Right renal cortex interstitium (tissue), 3 donors: ENCODE measurements around the gene TRPV4. TPM values are rescaled to one million over a fixed set of nuclear protein-coding genes. Genes with fewer than 3 reads are reported as not detected.

Experiments
- DNase-seq, 3 donors: peaks; one replicate each; pipeline ENCODE4 v3.0.0-alpha.2; 2013; ENCODE audit warnings: low read depth in 3 of 3, low spot score in 2 of 3
- polyA plus RNA-seq, 3 donors: library from polyadenylated mRNA; unstranded; fragments of 120-200 nt; gene quantifications; one replicate each; pipeline ENCODE4 v1.2.1, GENCODE V29; 2013; ENCODE audit not compliant: insufficient read length in 3 of 3

The TRPV4 gene
- polyA plus RNA-seq, 3 donors: 11.2 to 14.3 (median 12.8) TPM

DNA sequence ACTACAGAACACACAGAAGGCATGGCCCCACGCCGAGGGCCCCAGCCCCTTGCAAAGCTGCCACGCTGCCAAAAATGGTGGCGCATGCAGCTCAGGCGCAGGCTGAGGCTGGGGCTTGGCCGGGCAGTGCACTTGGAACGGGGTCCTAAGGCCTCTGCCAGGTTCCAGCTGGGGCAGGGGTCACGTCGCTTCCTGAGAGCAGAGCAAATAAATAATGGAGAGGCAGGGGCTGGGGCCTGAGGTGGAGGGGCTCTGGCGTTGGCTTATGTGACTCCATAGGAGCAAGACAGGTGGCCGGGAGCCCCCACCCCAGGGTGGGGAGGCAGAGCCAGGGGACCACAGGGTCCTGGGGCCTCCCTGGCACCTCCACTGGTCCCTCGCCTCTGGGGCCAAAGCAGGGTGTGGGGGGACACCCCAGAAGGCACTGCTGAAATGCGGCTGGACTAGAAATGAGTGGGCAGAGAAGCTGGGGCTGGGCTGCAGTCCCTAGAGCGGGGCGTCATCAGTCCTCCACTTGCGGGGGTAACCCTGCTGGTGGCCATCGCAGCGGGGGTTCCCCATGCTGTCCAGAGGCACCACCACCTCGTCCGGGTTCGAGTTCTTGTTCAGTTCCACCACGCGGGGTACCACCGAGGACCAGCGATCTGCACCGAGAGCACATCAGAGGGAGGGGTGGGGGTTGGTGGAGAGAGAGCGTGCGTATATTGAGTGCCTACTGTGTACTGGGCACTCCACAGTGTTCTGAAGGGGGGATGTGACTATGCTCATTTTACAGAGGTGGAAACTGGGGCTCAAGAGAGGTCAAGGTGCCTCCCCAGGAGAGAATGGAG lies 49.8 kb downstream of the TRPV4 start:
- no peak for DNase-seq

- DNase-seq: no peak
Observed at GRCh38 chr12:109782326-109782703, 50.9 kb downstream of the TRPV4 start.

DNA sequence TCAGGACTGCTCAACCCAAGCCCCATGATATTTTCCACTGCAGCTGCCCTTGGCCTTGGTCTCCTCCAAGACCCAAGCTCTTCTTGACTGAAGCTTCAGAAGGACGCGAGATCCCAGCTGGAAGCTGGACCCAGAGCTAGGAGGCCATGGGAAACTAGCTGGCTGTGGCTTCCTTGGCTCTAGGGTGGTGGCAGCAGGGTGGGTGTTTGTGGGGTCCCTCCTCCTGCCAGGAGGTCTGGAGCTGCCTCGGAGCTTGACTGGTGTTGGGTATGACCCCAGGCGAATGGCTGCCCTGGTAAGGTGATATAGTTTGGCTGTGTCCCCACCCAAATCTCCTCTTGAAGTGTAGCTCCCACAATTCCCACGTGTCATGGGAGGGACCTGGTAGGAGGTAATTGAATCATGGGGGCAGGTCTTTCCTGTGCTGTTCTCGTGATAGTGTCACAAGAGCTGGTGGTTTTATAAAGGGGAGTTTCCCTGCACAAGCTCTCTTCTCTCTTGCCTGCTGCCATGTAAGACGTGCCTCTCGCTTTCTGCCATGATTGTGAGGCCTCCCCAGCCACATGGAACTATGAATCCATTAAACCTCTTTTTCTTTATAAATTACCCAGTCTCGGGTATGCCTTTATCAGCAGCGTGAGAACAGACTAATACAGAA lies 51.4 kb downstream of the TRPV4 start:
- DNase-seq: no peak

- no peak for DNase-seq
Observed at GRCh38 chr12:109779382-109779781, 53.8 kb downstream of the TRPV4 start.

DNA sequence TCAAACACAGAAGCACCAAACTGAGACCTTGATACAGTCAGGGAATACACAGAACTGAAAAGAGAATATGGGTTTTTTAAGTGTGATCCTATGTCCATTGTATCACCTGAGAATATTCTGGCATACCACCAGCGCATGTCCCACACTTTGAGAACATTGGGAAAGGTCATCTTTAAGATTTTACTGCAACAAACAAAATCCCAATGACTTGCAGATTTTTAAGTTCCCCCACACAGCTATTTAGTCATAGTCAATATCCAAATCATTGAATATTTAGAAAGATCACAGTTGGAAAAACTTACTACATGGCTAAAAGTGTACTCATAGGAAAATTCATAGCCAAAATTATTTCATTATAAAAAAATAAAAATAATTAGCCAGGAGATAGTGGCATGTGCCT lies 54.5 kb downstream of the TRPV4 start:
- DNase-seq: no peak

DNA sequence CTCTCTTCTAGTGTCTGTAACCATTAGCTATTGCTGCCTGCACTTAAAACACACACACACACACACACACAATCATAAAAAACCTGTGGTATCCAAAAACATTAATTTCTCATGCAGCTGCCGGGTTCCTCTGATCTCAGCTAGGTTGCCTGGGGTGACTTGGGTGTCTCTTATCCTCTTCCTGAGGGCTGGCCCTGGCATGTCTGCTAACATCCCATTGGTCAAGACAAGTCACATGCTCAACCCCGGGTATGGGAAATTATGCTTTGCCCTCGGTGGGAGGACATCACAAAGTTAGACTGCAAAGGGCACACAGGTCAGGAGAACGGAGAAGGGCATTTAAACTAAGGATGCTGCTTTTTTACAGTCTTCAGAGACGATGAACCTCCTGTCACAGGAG lies 55.7 kb downstream of the TRPV4 start:
- no peak for DNase-seq

DNA sequence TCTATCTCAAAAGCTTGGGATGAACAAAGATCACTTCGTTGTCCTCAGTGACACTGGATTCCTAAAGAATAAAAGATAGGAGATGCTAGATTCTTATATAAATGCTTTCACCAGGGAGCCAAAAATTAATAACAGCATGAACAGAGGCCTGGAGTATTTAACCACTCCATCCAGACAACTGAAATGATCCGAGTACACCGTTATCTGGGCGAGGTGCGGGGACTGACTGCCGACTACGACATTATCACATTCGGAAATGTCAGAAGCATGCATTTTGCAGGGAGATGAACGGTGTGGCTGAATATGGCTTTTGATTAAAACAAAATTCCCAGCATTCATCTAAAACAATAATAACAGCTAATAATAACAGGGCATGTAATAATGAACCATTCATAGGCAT lies 56.6 kb downstream of the TRPV4 start:
- no peak for DNase-seq

DNA sequence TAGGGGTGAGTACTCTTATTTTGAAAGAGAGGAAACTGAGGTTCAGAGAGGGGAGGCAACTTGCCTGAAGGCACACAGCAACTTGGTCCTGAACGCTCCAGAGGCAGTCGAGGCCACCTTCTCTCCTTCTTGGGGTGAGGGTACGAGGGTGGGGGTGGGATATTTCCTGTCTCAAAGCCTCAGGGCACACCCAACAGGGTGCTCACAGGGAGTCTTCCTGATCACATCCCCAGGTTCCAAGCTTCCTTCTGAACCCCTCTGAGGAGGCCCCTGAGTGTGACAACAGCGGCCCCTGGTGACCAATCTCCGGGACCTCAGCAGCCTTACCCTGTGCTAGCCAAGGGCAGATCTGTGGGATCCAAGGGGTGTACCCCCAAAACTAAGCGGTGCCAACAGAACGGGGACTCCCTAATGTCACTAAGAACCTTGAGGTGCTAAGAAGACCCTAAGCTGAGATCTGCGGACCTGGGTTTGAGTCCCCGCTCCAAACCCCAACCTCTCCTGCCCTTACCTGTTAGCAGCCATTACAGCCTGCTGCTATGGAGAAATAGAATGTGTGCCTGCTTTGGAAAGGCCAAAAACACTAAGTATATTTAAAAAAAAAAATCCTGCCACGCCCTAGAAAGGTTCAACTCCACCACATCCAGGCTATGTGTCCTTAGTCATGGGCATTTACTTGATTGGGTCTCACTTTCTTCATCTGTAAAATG lies 57.9 kb downstream of the TRPV4 start:
- DNase-seq: peak; percentile 31 to 64 (median 45)

GRCh38 chr12:109773384-109774011 lies 59.7 kb downstream of the TRPV4 start:
- no peak for DNase-seq

GRCh38 chr12:109772622-109773321 lies 60.4 kb downstream of the TRPV4 start:
- DNase-seq: no peak

- DNase-seq: no peak
Observed at GRCh38 chr12:109771746-109772621, 61.2 kb downstream of the TRPV4 start.

- no peak for DNase-seq
Observed at GRCh38 chr12:109770861-109771670, 62.1 kb downstream of the TRPV4 start.

DNA sequence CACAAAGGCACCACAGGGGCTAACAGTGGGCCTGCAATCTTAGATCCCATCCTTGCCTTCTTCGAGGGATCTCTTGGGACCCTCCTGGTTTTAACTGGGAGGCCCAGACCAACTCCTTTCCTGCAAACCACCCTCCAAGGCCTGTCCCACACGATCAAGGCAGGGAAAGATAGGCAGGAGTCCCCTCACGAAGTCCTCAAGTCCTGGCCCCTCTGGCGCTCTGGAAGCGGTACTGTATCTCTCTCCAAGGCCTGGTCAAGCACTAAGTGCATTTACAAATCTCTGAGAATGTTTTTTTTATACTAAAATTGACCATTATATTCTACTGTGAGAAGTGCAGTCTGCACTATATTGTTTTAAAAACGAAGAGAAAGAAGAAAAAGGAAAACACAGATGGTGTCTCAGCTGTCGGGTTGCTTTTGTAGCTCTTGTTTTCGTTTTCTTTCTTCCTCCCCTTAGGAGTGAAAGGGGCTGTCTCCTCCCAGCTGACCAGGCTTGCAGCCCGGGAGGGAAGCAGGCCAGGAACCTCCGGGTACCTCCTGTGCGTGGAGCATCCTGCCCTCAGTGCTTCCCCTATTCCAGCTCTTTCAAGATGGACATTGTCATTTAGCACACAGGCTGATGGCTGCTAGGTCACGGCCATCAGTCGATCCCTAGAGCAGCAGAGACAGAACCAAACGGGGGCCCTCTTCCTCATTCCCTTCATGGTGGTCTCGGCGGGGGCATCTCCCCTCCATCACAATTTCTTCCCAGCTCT lies 62.9 kb downstream of the TRPV4 start:
- DNase-seq: no peak

DNA sequence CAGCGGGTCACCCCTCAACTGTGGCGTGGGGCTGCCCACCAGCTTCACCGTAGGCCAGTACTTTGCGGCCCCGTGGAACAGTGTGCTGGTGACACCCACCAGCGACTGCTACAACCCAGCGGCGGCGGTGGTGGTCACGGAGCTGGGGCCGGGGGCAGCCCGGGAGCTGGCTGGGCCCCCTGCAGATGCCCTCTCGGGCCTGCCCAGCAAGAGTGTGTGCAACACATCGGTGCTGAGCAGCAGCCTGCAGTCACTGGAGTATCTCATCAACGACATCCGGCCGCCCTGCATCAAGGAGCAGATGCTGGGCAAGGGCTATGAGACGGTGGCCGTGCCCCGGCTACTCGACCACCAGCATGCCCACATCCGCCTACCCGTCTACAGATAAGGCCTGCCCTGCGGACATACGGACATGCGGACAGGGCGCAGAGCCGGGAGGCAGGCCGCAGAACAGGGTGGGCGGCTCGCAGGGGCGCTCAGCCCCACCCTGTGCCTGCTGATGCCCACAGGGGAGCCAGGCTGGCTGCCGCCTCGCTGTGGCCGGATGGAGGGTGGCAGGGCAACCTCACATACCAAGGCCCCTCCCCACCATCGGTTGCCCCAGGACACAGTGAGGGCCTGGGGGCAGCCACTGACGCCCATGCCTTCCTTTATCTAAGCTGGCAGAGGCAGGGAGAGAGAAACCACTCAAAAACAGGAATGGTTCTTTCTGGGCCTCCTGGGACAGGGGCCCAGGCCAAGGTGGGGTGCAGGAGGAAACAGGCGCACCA lies 64.1 kb downstream of the TRPV4 start:
- no peak for DNase-seq

- DNase-seq: no peak
Observed at GRCh38 chr12:109767991-109768900, 65.0 kb downstream of the TRPV4 start.

DNA sequence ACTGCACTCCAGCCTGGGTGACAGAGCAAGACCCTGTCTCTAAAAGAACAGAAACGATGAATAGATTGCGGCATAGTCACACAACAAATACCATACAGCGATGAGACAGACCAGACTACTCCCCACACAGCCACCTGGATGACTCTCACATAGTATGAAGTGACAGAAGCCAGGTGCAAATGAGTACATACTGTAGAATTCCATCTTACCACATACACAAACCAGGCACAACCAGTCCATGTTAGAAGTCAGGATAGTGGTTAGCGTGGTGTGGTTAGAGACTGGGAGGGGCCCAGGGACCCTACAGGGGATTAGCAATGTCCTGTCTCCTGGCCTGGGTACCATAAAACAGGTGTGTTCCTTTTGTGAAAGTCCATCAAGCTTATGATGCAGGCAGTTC lies 65.7 kb downstream of the TRPV4 start:
- no peak for DNase-seq
